IPS DF 19.7 (cell line): ENCODE data around the gene HECA.
"Not testable (repeated sequence)": the region's sequence is repeated elsewhere in the genome, so short reads cannot be mapped to it uniquely, and the experiment has no call there.

Source experiments
- DNase-seq: peaks from one replicate; pipeline ENCODE4 v3.0.0-alpha.2; 2013; ENCODE audit warnings: low read depth, low spot score

The HECA gene

DNA sequence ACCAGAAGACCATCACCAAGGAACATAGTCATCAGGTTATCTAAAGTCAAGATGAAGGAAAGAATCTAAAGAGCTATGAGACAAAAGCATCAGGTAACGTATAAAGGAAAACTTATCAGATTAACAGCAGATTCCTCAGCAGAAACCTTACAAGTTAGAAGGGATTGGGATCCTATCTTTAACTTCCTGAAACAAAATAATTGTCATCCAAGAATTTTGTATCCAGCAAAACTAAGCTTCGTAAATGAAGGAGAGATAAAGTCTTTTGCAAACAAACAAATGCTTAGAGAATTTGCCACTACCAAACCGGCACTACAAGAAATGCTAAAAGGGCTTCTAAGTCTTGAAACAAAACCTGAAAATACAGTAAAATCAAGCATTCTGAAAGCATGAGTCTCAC is 71.0 kb downstream of the HECA start:
- DNase-seq: no peak

- not testable (repeated sequence) for DNase-seq
These were observed 75.9 kb downstream of the HECA start for GRCh38 chr6:139210766-139211165.

DNA sequence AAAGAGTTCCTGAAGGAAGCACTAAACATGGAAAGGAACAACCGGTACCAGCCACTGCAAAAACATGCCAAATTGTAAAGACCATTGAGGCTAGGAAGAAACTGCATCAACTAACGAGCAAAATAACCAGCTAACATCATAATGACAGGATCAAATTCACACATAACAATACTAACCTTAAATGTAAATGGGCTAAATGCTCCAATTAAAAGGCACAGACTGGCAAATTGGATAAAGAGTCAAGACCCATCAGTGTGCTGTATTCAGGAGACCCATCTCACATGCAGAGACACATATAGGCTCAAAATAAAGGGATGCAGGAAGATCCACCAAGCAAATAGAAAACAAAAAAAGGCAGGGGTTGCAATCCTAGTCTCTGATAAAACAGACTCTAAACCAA is 77.6 kb downstream of the HECA start:
- DNase-seq: not testable (repeated sequence)

DNA sequence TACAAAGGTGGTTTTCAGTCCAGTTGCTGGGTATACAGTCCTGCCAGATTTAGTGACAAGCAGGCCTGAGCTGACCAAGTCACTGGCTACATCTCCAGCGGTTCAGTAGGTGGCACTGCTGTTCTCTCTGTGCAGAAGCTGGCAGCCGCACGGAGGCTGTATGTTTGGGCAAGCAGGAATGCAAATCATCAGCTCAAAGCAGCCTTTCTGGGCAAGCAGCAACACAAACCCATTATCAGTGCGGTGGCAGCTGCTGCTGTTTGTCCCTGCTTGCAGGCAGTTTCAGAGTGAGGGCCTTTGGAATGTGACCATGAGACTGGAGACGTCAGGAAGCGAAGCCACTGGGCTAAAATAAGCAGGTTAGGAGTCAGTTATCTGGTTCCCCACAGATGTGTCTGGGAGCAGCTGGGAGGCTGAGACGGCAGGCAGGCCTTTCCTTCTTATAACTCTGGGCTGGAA is 84.4 kb downstream of the HECA start:
- peak; percentile 83 for DNase-seq

- no peak for DNase-seq
These were observed 84.9 kb downstream of the HECA start for GRCh38 chr6:139219746-139220145.

DNA sequence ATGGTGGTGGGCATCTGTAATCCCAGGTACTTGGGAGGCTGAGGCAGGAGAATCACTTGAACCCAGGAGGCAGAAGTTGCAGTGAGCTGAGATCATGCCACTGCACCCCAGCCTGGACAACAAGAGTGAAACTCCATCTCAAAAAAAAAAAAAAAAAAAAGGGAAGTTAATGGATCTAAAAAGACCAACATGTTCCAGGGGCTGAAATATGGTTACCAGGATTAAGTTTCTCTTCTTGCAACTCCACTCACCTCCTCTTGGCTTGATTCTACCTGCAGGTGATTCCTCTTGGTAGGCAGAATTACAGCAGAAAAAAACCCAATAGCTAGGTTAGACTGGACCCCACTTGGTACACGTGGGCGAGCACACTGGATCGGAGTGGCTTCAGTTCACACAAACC is 93.5 kb downstream of the HECA start:
- DNase-seq: not testable (repeated sequence)
